HEK293 (cell line): ENCODE measurements around the gene TGFB1I1.

Experiments used
- HOXC10 ChIP-seq: sonication (generic); formaldehyde crosslinking; IDR thresholded peaks from 2 replicates; pipeline ENCODE4 v1.8.1; 2023; ENCODE audit warnings: mild to moderate bottlenecking, missing genetic modification reagents
- PRDM10 ChIP-seq: fragments of 450-650 bp; formaldehyde crosslinking; IDR thresholded peaks from 2 replicates; pipeline ENCODE4 v1.5.1; 2016; ENCODE audit warnings: missing biosample characterization, missing genetic modification characterization
- SCRT2 ChIP-seq: fragments of 450-650 bp; formaldehyde crosslinking; IDR thresholded peaks from 2 replicates; pipeline ENCODE4 v1.5.1; 2016; ENCODE audit warnings: missing biosample characterization, missing genetic modification characterization
- SP2 ChIP-seq: fragments of 450-650 bp; formaldehyde crosslinking; IDR thresholded peaks from 2 replicates; pipeline ENCODE4 v1.5.1; 2016; ENCODE audit warnings: missing biosample characterization, missing genetic modification characterization
- SP3 ChIP-seq: fragments of 450-650 bp; formaldehyde crosslinking; IDR thresholded peaks from 2 replicates; pipeline ENCODE4 v1.5.1; 2016; ENCODE audit warnings: missing biosample characterization, missing genetic modification characterization
- ZBTB21 ChIP-seq: fragments of 450-650 bp; formaldehyde crosslinking; IDR thresholded peaks from 2 replicates; pipeline ENCODE4 v1.5.1; 2017; ENCODE audit warnings: missing biosample characterization, missing genetic modification characterization
- ZFHX2 ChIP-seq: fragments of 450-650 bp; formaldehyde crosslinking; conservative IDR thresholded peaks from 2 replicates; pipeline ENCODE4 v1.5.1; 2016; ENCODE audit warnings: missing biosample characterization, missing genetic modification characterization
- ZNF121 ChIP-seq: fragments of 450-650 bp; formaldehyde crosslinking; IDR thresholded peaks from 2 replicates; pipeline ENCODE4 v1.5.1; 2016; ENCODE audit warnings: missing biosample characterization, missing genetic modification characterization
- ZNF16 ChIP-seq: fragments of 450-650 bp; formaldehyde crosslinking; IDR thresholded peaks from 2 replicates; pipeline ENCODE4 v1.5.1; 2016; ENCODE audit warnings: low read depth, missing biosample characterization, missing genetic modification characterization
- ZNF23 ChIP-seq: fragments of 450-650 bp; formaldehyde crosslinking; IDR thresholded peaks from 2 replicates; pipeline ENCODE4 v1.5.1; 2016; ENCODE audit warnings: missing biosample characterization, missing genetic modification characterization, borderline replicate concordance
- ZNF239 ChIP-seq: fragments of 450-650 bp; formaldehyde crosslinking; IDR thresholded peaks from 2 replicates; pipeline ENCODE4 v1.5.1; 2016; ENCODE audit warnings: missing biosample characterization, missing genetic modification characterization
- ZNF248 ChIP-seq: fragments of 450-650 bp; formaldehyde crosslinking; IDR thresholded peaks from 2 replicates; pipeline ENCODE4 v1.5.1; 2017; ENCODE audit warnings: missing biosample characterization, missing genetic modification characterization
- ZNF350 ChIP-seq: fragments of 450-650 bp; formaldehyde crosslinking; IDR thresholded peaks from 2 replicates; pipeline ENCODE4 v1.5.0; 2017; ENCODE audit warnings: missing biosample characterization, mild to moderate bottlenecking, missing genetic modification characterization
- ZNF354C ChIP-seq: fragments of 450-650 bp; formaldehyde crosslinking; IDR thresholded peaks from 2 replicates; pipeline ENCODE4 v1.5.1; 2016; ENCODE audit warnings: missing biosample characterization, missing genetic modification characterization, low read depth, borderline replicate concordance
- ZNF423 ChIP-seq: fragments of 450-650 bp; formaldehyde crosslinking; IDR thresholded peaks from 2 replicates; pipeline ENCODE4 v1.5.1; 2016; ENCODE audit warnings: missing biosample characterization, missing genetic modification characterization
- ZNF473 ChIP-seq: fragments of 450-650 bp; formaldehyde crosslinking; IDR thresholded peaks from 2 replicates; pipeline ENCODE4 v1.5.1; 2017; ENCODE audit warnings: missing biosample characterization, missing genetic modification characterization
- ZNF600 ChIP-seq: fragments of 450-650 bp; formaldehyde crosslinking; IDR thresholded peaks from 2 replicates; pipeline ENCODE4 v1.5.1; 2016; ENCODE audit warnings: missing biosample characterization, missing genetic modification characterization
- ZNF645 ChIP-seq: fragments of 450-650 bp; formaldehyde crosslinking; IDR thresholded peaks from 2 replicates; pipeline ENCODE4; 2016; ENCODE audit warnings: missing biosample characterization, missing genetic modification characterization
- ZNF658 ChIP-seq: fragments of 450-650 bp; formaldehyde crosslinking; IDR thresholded peaks from 2 replicates; pipeline ENCODE4; 2016; ENCODE audit warnings: missing biosample characterization, missing genetic modification characterization
- ZNF785 ChIP-seq: fragments of 450-650 bp; formaldehyde crosslinking; IDR thresholded peaks from 2 replicates; pipeline ENCODE4 v1.5.1; 2016; ENCODE audit warnings: missing biosample characterization, missing genetic modification characterization
- TF ChIP-seq, protein P1 (sequence below): fragments of 450-650 bp; IDR thresholded peaks from 2 replicates; pipeline ENCODE4 v1.5.1; 2018; ENCODE audit warnings: missing biosample characterization, mild to moderate bottlenecking, missing genetic modification characterization
- TF ChIP-seq, protein P2 (sequence below): fragments of 450-650 bp; formaldehyde crosslinking; IDR thresholded peaks from 2 replicates; pipeline ENCODE4 v1.5.1; 2016; ENCODE audit warnings: missing biosample characterization, missing genetic modification characterization, borderline replicate concordance
- TF ChIP-seq, protein P3 (sequence below): fragments of 450-650 bp; formaldehyde crosslinking; IDR thresholded peaks from 2 replicates; pipeline ENCODE4 v1.5.1; 2017; ENCODE audit warnings: missing biosample characterization, missing genetic modification characterization
- TF ChIP-seq, protein P4 (sequence below): fragments of 450-650 bp; formaldehyde crosslinking; IDR thresholded peaks from 2 replicates; pipeline ENCODE4 v1.5.1; 2017; ENCODE audit warnings: missing biosample characterization, missing genetic modification characterization

The TGFB1I1 gene

DNA sequence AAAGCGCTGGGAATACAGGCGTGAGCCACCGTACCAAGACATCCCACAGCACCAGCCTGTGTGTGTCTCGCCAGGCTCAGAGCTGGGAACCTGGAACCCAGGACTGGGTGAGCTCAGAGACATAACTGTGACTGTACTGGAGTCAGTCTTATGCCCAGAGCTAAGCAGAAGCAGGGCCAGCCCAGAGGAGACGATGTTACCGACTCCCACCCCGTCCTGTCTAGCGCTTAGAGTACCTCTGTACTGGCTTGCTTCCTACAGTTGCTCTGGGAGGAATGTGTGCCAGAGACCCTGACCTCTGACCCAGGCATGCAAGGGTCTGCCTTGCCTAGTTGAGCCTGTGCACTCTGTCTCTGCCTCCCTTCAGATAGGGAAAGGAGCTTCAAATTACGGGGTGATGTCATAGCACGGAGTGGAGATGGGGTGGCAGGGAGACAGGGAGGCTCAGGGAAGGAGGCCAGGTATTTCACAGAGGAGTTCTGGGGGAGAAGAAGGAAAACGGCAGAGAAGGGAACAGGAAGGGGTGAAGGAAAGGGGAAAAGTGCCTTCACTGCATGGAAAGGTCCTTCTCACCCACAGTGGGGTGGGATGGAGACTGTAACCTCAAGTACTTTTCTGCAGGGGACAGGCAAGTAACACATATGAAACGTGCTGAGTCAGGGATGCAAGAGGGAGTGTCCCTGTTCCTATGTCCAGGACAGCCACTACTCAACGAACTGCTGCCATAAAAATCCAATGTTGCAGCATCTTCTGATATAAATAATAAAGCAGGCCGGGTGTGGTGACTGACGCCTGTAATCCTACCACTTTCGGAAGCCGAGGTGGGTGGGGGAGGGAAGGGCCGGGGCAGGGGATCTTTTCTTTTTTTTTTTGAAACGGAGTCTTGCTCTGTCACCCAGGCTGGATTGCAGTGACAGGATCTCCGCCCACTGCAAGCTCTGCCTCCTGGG, 18.4 kb upstream of the TGFB1I1 start (continued):
- no peak for TF ChIP-seq ZNF473 (tag by site-specific recombination)
- TF ChIP-seq SCRT2 (tag by site-specific recombination) = no peak
- no peak for TF ChIP-seq ZNF239 (tag by site-specific recombination)
- TF ChIP-seq ZNF785 (tag by site-specific recombination) = peak; percentile 54; the same call in 1 of the 2 replicates
- TF ChIP-seq, protein P1, sequence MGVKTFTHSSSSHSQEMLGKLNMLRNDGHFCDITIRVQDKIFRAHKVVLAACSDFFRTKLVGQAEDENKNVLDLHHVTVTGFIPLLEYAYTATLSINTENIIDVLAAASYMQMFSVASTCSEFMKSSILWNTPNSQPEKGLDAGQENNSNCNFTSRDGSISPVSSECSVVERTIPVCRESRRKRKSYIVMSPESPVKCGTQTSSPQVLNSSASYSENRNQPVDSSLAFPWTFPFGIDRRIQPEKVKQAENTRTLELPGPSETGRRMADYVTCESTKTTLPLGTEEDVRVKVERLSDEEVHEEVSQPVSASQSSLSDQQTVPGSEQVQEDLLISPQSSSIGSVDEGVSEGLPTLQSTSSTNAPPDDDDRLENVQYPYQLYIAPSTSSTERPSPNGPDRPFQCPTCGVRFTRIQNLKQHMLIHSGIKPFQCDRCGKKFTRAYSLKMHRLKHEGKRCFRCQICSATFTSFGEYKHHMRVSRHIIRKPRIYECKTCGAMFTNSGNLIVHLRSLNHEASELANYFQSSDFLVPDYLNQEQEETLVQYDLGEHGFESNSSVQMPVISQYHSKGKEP (tag by site-specific recombination) = no peak
- TF ChIP-seq ZFHX2 = peak; percentile 15; the same call in 1 of the 2 replicates
- no peak for TF ChIP-seq ZNF658
- no peak for TF ChIP-seq ZNF23
- no peak for TF ChIP-seq HOXC10
- TF ChIP-seq ZBTB21 (tag by site-specific recombination) = peak; percentile 89
- no peak for TF ChIP-seq ZNF350 (tag by site-specific recombination)
- TF ChIP-seq SP2 (tag by site-specific recombination) = 0 out of 2 replicates have a peak, but pooled peaks have one; percentile 25
- TF ChIP-seq, protein P2, sequence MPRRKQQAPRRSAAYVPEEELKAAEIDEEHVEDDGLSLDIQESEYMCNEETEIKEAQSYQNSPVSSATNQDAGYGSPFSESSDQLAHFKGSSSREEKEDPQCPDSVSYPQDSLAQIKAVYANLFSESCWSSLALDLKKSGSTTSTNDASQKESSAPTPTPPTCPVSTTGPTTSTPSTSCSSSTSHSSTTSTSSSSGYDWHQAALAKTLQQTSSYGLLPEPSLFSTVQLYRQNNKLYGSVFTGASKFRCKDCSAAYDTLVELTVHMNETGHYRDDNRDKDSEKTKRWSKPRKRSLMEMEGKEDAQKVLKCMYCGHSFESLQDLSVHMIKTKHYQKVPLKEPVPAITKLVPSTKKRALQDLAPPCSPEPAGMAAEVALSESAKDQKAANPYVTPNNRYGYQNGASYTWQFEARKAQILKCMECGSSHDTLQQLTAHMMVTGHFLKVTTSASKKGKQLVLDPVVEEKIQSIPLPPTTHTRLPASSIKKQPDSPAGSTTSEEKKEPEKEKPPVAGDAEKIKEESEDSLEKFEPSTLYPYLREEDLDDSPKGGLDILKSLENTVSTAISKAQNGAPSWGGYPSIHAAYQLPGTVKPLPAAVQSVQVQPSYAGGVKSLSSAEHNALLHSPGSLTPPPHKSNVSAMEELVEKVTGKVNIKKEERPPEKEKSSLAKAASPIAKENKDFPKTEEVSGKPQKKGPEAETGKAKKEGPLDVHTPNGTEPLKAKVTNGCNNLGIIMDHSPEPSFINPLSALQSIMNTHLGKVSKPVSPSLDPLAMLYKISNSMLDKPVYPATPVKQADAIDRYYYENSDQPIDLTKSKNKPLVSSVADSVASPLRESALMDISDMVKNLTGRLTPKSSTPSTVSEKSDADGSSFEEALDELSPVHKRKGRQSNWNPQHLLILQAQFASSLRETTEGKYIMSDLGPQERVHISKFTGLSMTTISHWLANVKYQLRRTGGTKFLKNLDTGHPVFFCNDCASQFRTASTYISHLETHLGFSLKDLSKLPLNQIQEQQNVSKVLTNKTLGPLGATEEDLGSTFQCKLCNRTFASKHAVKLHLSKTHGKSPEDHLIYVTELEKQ (tag by site-specific recombination) = 0 out of 2 replicates have a peak, but pooled peaks have one; percentile 4
- 0 out of 2 replicates have a peak, but pooled peaks have one; percentile 48 for TF ChIP-seq ZNF645 (tag by site-specific recombination)
- TF ChIP-seq, protein P3, sequence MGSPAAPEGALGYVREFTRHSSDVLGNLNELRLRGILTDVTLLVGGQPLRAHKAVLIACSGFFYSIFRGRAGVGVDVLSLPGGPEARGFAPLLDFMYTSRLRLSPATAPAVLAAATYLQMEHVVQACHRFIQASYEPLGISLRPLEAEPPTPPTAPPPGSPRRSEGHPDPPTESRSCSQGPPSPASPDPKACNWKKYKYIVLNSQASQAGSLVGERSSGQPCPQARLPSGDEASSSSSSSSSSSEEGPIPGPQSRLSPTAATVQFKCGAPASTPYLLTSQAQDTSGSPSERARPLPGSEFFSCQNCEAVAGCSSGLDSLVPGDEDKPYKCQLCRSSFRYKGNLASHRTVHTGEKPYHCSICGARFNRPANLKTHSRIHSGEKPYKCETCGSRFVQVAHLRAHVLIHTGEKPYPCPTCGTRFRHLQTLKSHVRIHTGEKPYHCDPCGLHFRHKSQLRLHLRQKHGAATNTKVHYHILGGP (tag by site-specific recombination) = no peak
- TF ChIP-seq SP3 (tag by site-specific recombination) = peak; percentile 35; the same call in 1 of the 2 replicates
- TF ChIP-seq ZNF16 (tag by site-specific recombination) = no peak
- no peak for TF ChIP-seq ZNF354C (tag by site-specific recombination)
- TF ChIP-seq, protein P4, sequence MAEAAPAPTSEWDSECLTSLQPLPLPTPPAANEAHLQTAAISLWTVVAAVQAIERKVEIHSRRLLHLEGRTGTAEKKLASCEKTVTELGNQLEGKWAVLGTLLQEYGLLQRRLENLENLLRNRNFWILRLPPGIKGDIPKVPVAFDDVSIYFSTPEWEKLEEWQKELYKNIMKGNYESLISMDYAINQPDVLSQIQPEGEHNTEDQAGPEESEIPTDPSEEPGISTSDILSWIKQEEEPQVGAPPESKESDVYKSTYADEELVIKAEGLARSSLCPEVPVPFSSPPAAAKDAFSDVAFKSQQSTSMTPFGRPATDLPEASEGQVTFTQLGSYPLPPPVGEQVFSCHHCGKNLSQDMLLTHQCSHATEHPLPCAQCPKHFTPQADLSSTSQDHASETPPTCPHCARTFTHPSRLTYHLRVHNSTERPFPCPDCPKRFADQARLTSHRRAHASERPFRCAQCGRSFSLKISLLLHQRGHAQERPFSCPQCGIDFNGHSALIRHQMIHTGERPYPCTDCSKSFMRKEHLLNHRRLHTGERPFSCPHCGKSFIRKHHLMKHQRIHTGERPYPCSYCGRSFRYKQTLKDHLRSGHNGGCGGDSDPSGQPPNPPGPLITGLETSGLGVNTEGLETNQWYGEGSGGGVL (tag by site-specific recombination) = peak; percentile 94
- no peak for TF ChIP-seq ZNF121 (tag by site-specific recombination)
- TF ChIP-seq ZNF248 (tag by site-specific recombination) = no peak
- TF ChIP-seq ZNF600 (tag by site-specific recombination) = peak; percentile 88
- no peak for TF ChIP-seq ZNF423 (tag by site-specific recombination)
- TF ChIP-seq PRDM10 = peak; percentile 72
